SIG-M5 (cell line): ENCODE data around the gene MCF2L2.
"Not testable (repeated sequence)": the region's sequence is repeated elsewhere in the genome, so short reads cannot be mapped to it uniquely, and the experiment has no call there.

ENCODE experiments used
- DNase-seq: peaks from one replicate; lab custom pipeline; 2025; lab: John Stamatoyannopoulos, UW

Gene MCF2L2

DNA sequence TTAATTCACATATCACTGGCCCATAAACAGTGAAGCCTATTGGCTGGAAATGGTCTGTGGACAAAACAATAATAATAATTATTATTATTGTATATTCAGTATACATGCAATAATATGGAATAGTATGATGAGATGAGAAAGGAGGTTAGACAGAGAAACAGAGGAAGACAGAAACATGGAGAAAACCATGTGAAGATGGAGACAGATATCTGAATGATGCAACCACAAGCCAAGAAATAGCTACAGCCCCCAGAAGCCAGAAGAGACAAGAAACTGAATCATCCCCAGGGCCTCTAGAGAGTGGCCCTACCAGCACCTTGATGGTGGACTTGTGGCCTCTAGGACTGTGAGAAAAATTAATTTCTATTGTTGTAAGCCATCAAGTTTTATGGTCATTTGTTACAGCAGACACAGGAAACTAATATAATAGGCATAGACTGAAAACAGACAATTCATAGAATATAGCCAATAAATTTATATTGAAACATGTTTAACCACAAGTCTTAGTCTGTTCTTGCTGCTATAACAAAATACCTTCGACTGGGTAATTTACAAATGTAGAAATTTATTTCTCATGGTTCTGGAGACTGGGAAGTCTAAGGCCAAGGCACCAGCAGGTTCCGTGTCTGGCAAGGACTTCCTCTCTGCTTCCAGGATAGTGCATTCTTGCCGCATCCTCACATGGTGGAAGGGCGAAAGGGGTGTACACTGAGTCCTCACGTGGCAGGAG is 31.6 kb downstream of the MCF2L2 start:
- DNase-seq, result no peak

DNA sequence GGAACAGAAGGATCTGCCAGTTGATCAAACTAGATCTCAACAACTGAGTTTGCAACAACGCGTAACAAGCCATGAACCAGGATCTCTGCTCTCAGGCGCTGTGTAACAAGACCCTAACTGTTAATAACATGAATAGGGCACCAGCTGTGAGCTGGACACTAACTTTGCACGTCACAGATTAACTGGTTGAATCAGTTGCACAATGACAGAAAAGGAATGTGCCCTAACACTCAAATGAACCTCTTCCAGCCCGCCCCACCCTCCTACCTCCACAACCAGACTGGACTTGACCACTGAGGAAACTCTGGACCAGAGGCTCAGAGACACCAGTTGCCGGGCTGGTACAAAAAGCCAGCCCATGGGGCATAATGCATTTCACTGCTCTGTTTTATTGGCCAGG is 34.3 kb downstream of the MCF2L2 start:
- no peak for DNase-seq

DNA sequence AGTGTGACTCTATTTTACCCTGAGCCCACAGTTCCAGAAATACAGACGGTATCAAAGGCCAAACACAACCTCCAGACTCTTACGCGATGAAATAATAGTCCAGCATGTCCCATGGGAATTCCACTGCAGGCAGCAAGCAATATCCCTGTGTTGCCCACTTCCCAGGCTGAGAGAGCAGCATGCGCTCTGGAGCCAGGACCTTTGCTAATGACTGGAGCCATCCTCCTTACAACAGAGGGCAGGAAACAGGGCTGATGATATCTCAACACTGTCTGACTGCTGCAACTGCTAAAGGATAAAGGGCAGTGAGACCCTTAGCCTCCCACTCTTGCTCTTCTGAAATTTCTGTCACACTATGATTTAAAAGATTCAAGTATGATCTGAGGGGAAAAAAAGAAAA is 34.8 kb downstream of the MCF2L2 start:
- no peak for DNase-seq

DNA sequence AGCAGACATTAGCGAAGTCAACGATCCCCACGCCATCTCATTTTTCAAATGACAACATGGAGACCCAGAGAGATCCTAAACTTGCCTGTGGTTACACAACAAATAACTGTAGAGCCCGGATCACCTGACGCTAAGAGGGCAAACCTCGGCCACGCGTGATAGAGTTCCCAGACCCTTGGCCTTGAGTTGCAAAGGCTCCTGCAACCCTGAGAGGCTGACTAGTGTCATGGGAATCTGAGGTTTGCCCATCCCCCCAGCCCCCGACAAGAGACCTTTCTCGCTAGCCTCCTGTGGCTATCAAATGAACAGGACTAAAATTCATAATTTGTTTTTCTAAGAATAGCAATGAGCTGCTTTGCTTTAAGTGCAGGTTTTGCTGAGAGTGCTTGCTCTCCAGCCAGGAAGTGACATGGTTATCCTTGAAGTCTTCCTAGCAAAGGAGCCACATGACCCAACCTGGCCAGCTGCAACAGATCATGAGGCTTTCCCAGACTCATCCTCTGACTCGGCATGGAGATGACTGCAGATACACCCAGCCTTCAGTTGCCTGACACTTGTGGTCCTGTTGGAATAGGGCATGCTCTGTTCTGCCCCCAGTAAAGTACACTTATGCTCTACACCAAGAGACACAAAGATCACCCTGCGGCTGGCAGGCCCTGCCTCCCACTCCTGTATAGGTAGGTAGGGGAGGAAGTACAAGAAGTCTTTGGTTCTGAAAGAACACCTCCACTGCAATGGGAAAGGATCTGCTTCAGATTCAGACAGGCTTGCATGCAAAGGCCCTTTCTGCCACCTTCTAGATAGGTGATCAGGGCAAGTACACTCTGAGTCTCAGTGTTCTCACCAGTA is 36.0 kb downstream of the MCF2L2 start:
- no peak for DNase-seq

DNA sequence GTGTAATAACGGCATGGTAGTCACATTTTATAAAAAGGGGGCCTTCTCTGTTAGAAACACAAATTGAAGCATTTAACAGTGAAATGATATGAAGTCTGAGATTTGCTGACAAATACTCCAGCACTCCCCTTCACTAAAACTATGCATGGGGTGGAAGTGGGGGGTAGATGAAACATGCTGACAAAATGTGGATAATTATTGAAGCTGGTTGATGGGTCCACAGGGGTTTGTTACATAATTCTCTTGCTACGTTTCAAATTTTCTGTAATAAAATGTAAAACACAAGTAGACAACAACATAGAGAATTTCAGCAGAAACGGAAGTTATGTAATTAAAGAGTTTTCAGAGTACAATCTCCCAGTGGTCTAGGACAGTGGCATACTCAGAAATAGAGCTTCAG is 37.0 kb downstream of the MCF2L2 start:
- no peak for DNase-seq

DNA sequence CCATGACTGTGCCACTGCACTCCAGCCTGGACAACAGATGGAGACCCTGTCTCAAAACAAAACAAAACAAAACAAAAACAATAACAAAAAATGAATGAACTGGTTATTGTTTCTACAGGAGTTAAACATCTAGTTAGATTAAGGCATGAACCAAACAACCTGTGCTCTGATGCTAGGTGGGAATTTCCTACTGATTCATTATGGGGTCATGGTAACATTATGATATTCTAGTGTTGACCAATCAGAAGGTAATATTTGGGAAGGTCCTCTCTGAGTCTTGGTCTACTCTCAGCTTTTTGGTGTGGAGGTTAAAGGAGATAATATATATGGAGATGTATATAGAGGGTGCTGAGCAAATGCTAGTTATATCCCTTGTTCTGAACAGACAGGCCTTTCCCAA is 37.6 kb downstream of the MCF2L2 start:
- no peak for DNase-seq

DNA sequence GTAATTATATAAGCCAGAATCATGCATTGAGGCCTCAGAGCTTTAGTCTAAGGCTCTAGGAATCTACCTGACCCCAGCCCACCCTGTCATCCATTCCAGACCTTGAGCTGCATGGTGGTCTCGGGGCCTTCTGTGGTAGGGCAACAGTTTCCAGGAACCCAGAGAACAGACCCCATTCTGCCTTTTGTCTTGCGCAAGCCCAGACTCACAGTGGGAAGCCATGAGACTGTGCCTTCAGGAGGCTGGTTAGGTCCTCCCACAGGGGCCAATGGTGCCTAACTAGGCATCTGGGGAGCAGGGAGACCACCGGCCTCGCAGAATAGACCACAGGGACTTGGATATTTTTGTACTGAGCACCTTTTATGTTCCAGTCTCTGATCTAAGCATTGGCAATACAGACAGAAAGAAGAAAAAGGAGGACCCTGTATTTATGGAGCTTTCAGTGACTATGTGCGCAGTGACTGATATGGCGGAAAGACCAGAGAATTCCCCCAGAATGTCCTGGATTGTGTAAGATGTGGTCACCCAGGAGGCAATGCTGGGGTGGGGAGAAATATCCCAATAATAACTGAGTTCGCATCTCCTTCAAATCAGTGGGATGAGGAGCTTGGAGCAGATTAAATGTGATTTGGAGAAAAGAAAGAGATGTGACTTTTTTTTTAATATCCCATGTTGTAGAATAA is 40.1 kb downstream of the MCF2L2 start:
- no peak for DNase-seq

DNA sequence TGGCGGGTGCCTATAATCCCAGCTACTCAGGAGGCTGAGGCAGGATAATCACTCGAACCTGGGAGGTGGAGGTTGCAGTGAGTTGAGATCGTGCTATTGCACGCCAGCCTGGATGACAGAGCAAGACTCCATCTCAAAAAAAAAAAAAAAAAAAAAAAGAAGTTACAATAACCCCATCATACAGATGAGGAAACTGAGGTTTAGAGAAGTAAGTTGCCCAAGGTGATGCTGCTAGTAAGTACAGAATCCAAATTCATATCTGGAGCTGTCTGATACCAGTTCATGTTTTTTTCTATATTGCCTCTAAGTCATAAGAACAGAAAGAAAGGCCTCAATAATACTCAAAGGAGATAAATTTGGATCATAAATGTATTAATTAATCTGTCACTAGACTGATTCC is 40.6 kb downstream of the MCF2L2 start:
- no peak for DNase-seq

DNA sequence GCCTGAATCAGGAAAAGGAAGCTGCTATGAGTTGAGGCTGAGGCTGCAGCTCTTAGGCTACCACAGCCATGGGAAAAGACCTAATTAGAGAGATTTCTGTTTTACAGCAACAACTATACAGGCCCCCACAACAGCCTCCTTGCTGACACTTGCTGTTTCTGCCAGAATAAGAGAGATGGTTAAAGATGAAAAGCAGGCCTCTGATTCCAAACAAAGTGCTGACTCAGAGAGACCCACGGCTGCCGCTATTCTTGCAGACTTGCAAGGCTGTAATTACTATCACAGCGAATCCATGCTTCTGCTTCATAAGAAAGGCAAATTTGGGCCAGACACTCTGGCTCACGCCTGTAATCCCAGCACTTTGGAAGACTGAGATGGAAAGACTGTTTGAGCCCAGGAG is 41.8 kb downstream of the MCF2L2 start:
- no peak for DNase-seq

DNA sequence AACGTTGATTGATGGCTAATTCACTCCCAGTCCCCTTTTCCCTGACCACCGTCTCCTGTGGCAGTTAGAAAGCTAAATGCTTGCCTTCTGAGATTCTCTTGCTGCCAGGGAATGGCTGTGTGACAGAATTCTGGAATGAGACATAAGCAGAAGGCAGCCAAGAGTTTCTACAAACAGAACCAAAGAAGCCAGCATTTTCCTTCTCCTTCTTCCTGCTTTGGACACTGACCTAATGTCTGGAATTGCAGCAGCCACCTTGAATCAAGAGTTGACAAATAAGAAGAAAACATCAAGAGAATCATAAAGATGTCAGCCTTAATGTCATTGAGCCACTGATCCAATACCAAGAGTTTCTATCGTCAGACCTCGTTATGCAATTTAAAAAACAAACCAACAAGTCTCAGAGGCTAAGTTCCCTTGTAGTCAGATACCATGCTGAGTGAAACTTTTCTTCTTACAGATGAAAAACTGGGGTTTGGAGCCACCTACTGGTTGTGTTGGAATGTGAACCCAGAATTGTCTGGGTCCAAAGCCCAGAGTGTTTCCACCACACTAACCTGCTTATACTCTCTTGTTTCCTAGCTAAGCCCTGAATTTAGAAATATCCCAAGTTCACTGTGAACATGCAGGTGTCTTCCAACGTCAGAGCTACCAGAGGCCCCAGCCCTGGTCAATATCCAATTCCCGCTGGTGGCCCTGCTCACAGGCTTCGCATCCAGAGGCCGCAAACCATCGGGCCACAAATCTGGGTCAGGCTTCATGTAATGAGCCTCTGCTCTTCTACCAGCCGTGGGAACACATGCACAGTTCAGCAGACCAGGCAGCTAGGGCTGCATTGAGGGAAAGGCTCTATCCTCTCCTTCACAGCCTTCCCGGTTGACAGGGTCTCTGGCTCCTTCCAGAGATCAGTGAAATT is 42.5 kb downstream of the MCF2L2 start:
- DNase-seq, result peak; percentile 20

DNA sequence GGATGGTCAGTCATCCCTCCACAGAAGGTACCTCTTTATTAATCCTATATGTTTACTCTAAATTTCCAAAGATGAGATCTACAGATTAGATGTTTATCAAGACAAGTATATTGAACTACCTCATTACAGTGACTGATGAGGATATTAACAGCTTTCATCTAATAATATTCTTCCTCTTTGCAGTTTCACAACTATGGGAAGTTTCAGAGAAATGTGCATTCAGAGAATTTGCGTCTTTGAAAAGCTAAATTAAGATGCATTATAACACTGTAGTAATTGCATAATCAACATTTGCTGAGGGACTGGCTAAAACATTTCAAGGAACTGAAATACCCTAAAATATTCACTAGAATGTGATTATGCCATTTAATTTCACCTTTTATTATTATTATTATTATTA is 46.7 kb downstream of the MCF2L2 start:
- no peak for DNase-seq

DNA sequence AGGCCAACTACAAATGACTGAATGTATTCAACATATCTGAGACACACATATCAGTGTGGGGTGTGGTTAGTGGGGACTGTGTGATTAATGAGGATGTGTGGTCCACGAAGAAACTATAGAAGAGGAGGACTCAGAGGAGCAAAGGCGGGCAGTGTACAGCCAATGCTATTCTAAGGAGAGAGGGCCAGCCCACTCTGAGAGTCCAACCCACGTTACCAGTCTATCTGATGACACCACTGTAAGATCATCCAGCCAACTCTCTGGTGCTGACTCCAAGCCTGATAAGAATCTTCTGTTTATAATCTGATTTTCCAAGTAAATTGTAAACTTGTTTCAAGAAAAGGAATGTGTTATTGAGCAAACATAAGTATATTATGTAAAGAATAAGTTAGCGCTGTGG is 47.2 kb downstream of the MCF2L2 start:
- no peak for DNase-seq

DNA sequence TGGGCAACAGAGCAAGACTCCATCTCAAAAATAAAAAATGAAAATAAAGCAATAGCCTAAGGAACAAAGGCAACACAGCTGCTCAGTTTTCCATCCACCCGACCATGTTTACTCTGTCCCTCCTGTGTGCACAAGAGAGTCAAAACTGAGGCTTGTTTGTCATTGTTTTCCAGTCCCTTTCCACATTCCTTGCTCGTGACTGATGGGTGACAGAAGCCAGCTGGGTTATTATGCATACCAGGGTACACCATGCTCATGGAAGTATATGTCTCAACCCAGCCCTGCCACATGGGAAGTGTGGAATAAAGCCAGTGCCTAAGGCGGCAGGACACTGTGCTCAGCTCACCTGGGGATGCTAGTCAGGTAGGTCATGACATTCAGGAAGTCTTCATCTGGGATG is 49.5 kb downstream of the MCF2L2 start:
- DNase-seq, result no peak

DNA sequence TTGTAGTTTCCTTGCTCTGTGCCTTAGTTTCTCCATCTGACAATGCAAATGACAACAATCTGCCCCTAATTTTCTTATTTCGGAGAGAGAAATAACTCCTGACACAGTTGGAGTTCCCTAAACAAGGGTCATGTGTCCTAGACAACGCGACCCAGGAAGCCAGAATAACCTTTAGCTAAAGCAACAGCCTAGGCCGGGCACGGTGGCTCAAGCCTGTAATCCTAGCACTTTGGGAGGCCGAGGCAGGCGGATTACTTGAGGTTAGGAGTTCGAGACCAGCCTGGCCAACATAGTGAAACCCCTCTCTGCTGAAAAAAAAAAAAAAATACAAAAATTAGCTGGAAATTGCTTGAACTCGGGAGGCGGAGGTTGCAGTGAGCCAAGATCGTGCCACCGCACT is 49.9 kb downstream of the MCF2L2 start:
- DNase-seq, result no peak

DNA sequence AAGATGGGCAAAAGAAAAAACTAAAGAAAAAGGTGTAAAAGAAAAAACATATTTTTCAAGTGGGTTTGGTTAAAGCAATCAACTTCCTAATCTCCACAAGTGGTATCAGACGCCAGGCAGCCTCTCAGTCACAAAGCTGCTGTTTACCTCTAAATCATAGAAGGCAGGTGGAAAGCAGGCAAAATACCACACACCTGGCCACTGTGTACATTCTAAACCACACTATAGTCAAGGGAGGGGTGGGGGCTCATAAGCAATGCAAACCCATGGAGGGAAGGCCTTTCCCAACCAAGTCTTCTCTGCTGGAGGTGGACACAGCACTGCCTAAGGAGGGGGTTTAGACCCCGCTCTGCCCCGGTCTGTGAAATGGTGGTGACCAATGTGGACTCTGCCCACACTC is 50.4 kb downstream of the MCF2L2 start:
- no peak for DNase-seq

DNA sequence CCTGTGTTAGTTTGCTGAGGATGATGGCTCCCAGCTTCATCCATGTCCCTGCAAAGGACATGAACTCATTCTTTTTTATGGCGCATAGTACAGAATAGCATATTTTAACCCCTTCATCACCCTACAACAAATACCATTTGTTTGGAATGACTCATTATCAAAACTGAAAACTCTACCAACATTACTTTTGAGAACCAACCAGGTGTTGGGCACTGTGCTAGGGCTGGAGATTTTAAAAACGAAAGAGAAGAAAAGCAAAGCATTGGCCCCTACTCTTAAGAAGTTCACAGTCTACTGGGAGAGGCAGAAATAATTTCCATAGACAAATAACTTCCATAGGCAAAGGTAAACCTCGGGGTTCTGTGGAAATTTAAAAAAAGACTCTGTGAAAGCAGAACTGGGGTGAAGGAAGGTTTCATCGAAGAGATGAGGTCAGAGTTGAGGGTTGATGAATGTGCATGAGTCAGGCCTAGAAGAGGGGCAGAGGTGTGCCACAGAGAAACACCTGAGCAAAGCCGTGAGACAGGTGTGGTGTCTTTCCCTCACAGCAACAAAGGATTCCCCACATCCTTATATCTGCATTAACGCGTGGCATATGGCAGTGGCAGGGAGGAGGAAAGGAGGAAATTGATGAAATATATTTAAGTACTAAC is 51.0 kb downstream of the MCF2L2 start:
- no peak for DNase-seq

DNA sequence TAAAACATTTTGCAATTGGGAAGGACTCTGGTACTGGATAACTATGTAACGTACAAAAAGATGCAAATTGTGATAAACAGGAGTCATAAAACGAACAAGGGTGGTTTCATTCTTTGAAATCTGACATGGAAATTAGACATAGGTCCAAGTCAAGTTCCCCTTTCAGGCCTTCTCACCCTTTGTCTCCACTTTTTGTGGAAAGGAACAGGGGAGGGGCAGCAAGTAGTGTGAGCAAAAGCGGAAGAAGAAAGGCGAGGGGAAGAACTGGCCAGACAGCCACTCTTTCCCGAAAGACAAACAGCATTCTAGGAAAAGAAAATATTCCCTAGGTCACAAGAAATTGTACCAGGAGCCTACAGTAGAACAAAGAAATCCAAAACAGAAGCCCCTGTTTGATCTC is 52.6 kb downstream of the MCF2L2 start:
- peak; percentile 66 for DNase-seq

DNA sequence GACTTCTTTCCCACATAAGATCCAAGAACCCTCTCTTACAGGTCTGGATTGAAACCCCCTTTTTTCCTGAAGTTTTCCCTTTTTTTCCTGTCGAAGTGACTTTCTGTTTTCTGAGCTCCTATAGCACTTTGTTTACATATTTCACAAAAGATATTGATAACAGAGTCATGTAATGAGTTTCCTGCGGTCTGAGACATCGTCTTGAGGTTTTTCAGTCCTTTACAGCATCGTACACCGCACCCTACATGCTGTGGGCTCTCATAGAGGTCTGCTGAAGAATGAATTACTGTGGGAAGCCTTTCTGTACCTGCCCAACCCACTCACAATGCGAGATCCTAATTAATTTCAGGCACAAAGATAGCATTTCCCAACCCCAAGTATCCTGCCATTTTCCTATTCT is 53.1 kb downstream of the MCF2L2 start:
- DNase-seq, result no peak

DNA sequence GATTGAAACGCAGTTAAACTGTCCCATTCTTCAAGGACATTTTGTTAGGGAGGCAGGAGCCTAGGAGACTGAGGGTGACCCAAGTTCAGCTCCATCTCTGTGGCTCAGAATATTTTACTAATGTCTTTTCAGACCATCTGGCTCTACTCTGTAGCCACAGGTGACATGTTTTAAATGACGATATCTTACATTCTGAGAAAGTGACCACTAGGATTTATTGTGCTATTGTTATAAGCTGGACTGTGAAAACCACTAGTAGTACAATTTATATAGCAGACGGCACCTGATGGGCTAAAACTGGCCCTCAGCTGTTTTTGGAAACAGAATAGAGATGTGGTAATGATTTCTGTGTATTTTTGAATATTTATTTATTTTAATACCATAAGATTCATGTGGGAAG is 55.5 kb downstream of the MCF2L2 start:
- no peak for DNase-seq

DNA sequence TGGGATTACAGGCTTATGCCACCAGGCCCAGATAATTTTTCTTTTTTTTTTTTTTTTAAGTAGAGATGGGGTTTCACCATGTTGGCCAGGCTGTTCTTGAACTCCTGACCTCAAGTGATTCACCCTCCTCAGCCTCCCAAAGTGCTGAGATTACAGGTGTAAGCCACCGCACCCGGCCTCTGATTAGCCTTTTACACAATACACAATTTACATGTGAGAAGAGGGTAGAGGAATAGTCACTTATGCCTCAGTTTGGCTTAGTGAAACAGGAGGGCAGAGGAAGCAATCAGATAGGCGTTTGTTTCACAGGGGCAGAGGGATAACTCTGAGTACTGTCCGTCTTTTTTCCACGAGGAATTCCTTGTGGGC is 56.8 kb downstream of the MCF2L2 start:
- not testable (repeated sequence) for DNase-seq

DNA sequence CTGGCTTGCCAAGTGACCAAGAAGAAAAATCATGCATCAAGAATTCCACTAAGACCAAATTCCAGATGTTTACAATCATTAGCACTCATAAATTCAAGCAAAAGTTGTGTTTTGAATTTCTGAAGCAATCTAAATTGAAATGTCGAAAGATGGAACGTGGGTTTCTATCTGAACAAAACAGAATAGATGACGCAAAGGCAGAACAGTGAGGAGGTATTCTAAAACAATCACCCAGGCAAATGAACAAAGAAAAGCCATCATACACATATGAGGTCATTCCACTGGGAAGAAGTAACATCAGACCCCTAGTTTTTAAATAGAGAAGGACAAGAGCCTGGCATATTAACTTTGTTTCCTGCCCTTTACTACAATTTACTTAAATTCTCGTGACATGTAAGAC is 58.0 kb downstream of the MCF2L2 start:
- no peak for DNase-seq

DNA sequence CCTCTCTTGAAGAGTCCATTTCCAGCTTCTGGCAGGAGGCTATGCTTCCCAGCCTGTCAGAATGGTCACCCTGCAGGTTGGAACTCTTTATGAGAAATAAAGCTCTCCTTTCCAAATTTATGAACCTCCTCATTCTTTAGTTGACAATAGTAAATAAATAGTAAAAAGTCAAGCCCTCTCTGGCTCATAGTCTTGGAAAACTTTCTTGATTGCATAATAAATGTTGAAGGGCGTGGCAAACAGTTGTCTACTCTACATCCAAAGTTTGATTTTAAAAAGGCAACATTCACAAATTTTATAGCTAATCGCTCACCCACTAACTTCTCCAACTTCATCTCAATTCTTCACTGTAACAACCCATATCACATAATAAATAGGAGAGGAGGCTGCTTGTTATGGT is 58.8 kb downstream of the MCF2L2 start:
- no peak for DNase-seq
